Mucosa of descending colon (tissue), 3 donors: Measurements from ENCODE around the gene SPDEF. TPM values are rescaled to one million over a fixed set of nuclear protein-coding genes. Genes with fewer than 3 reads are reported as not detected.

Source experiments
- ATAC-seq: fragments of 200-7000 bp; cut with Tn5 transposase; one replicate; pipeline ENCODE4 v1.9.1; 2020; ENCODE audit warnings: mild to moderate bottlenecking, moderate library complexity
- DNase-seq, 3 donors: peaks; one replicate each; pipeline ENCODE4 v3.0.0-alpha.2; 2020
- H3K36me3 ChIP-seq: fragments of 200-600 bp; one replicate; pipeline ENCODE4 v1.8.0; 2021; ENCODE audit warnings: low read depth, mild to moderate bottlenecking
- H3K4me1 ChIP-seq: fragments of 200-600 bp; one replicate; pipeline ENCODE4 v1.8.0; 2021; ENCODE audit warnings: low read depth, mild to moderate bottlenecking
- H3K4me3 ChIP-seq: fragments of 200-600 bp; one replicate; pipeline ENCODE4 v1.8.0; 2021; ENCODE audit warnings: mild to moderate bottlenecking
- H3K9me3 ChIP-seq: fragments of 200-600 bp; one replicate; pipeline ENCODE4 v1.8.0; 2021; ENCODE audit warnings: mild to moderate bottlenecking
- intact Hi-C, 2 donors: fragments of 100-400 bp; cut with DNase I in 1 of 2; cut with micrococcal nuclease in 1 of 2; formaldehyde crosslinking; loops; one replicate each; pipeline versions ENCODE4 v1.11.0 to v1.11.1; 2022; cut with DNase I, micrococcal nuclease
- total RNA-seq, 3 donors: library from RNA; stranded (reverse); fragmentation: NEBNext Ultra II Directional in 2 of 3; extraction: Animal tissue kit (Norgen Biotek cat#: 25700) in 2 of 3; gene quantifications; one replicate each; pipeline versions ENCODE4 v1.2.1 to v1.2.4, GENCODE V29; 2021 to 2023
- TF ChIP-seq, protein P1 (sequence below): fragments of 200-600 bp; IDR thresholded peaks from one replicate; pipeline ENCODE4 v1.8.0; 2022; ENCODE audit warnings: antibody characterized with exemption, mild to moderate bottlenecking
- donor health status: DM: no; HTN: no; CAD: no; lungs with moderate emphysema.
- donor health status: DM: no; HTN: no; CAD: no.
- donor health status: DM: no; HTN: yes; CAD: no.

SPDEF gene
- total RNA-seq, 3 donors from 2014 or later, result 13.8 to 49.1 (median 38.2) TPM

DNA sequence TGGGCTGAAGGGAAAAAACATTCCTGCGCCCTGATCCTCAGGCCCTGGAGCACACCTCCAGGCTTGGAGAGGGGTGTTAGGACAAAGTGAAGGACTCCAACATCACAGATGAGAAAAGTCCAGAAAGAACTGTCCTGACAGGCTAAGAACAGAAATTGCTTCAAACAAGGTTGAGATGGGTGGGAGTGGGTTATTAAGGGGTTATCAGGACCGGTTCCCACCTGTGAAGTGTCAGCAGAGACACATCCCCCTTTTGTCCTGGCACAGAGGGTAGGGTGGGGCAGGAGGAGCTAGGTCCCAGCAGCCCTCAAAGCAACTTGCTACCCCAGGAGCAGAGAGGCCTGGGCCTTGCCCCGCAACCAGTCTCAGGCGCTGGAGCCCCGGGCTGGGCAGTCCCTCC, 3.5 kb downstream of the SPDEF start:
- TF ChIP-seq, protein P1, sequence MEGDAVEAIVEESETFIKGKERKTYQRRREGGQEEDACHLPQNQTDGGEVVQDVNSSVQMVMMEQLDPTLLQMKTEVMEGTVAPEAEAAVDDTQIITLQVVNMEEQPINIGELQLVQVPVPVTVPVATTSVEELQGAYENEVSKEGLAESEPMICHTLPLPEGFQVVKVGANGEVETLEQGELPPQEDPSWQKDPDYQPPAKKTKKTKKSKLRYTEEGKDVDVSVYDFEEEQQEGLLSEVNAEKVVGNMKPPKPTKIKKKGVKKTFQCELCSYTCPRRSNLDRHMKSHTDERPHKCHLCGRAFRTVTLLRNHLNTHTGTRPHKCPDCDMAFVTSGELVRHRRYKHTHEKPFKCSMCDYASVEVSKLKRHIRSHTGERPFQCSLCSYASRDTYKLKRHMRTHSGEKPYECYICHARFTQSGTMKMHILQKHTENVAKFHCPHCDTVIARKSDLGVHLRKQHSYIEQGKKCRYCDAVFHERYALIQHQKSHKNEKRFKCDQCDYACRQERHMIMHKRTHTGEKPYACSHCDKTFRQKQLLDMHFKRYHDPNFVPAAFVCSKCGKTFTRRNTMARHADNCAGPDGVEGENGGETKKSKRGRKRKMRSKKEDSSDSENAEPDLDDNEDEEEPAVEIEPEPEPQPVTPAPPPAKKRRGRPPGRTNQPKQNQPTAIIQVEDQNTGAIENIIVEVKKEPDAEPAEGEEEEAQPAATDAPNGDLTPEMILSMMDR, result no peak
- no peak for DNase-seq
- intact Hi-C loops, result no loop called here

DNA sequence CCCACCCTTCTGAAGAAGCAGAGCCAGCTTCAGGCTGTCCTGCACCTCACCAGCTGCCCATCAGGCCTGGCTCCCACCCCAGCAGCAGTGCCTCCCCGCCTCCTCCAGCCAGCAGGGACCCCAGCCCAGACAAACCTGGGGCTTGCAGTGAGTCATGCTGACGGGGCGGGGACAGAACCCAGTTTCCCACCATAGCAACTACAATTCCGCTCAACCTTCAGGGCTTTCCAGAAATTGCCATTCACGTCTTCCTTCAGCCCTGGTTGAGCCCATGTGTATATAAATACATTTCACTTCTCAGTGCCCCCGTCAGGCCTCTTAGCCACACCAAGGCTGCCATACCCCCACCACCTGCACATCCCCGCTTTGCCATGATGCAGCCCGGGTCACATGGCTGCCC, 4.4 kb downstream of the SPDEF start:
- intact Hi-C loops, result no loop called here
- Histone ChIP-seq H3K4me3 (no peak overlapping the region), H3K9me3 (no peaks in the 10 kb centered on the region), H3K36me3 (no peaks in the 10 kb centered on the region), H3K4me1 (peaks cover 31% of the 10 kb centered on the region)
- TF ChIP-seq, protein P1, result no peak
- ATAC-seq (no peak), DNase-seq (no peak)

More for the DNA sequence above, 3.5 kb downstream of the SPDEF start:
- no peak for ATAC-seq
- Histone ChIP-seq H3K4me1 (peaks cover 26% of the 10 kb centered on the region), H3K9me3 (no peaks in the 10 kb centered on the region), H3K36me3 (no peaks in the 10 kb centered on the region), H3K4me3 (no peak overlapping the region)

DNA sequence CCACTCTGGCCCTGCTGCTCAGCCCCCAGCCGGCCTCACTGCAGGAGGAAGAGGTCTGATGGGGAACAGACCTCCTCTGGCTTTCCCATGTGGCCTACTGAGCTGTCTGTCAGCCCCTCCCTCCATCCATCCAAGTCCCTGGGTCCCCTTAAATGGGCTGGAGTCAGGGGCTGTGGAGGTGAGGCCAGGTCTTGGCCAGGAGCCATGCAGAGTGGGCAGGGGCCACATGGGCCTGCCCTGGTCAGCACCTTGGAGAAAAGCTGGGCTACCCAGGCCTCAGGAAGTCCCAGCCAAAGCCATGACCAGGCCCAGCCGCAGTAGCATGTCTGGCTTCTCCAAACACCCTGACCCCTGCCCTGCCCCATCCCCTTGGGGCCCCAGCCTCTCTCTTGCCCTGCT, 6.3 kb downstream of the SPDEF start:
- intact Hi-C loops, result no loop called here
- Histone ChIP-seq H3K4me3 (no peak overlapping the region), H3K4me1 (peaks cover 38% of the 10 kb centered on the region), H3K36me3 (no peaks in the 10 kb centered on the region), H3K9me3 (no peaks in the 10 kb centered on the region)
- TF ChIP-seq, protein P1, result no peak
- ATAC-seq (no peak), DNase-seq (no peak)

DNA sequence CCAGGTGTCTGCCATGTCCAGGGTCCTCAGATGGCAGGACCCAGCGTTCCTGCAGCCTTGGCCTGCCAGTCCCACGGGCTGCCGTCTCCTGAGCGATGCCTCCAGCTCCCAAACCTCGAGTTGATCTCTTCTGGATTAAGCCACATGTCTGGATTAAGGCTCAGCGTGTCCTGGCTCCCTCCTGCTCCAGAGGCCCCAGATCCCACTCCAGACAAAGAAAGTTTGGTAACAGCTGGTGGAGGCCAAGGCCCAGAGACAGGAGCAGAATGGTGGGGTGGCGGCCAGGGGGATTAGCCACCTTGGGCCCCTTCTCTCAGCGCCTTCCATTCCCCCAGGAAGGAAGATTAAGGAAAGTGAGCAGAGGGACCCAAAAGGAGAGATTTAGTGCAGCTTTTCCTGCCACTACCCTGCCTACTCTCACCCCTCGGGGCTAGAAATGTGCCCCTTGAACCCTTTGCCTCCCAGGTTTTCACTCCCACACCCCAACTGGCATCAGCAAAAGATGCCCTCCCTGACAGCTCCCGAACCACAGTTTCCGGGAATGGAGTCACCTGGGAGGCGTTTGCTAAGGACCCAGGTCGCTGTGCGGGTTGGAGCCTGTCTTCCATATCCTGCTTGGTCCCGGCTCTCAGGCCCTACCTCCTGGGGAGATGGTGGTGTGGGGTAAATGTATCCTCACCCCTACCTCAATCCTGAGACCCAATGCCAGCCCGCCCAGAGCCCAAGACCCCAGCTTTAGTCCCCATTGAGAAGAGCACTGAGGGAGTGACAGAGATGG, 6.9 kb downstream of the SPDEF start:
- Histone ChIP-seq H3K9me3 (no peaks in the 10 kb centered on the region), H3K4me3 (no peak overlapping the region), H3K4me1 (peaks cover 38% of the 10 kb centered on the region), H3K36me3 (no peaks in the 10 kb centered on the region)
- DNase-seq (no peak), ATAC-seq (no peak)
- intact Hi-C loops, result no loop called here
- TF ChIP-seq, protein P1, result no peak

DNA sequence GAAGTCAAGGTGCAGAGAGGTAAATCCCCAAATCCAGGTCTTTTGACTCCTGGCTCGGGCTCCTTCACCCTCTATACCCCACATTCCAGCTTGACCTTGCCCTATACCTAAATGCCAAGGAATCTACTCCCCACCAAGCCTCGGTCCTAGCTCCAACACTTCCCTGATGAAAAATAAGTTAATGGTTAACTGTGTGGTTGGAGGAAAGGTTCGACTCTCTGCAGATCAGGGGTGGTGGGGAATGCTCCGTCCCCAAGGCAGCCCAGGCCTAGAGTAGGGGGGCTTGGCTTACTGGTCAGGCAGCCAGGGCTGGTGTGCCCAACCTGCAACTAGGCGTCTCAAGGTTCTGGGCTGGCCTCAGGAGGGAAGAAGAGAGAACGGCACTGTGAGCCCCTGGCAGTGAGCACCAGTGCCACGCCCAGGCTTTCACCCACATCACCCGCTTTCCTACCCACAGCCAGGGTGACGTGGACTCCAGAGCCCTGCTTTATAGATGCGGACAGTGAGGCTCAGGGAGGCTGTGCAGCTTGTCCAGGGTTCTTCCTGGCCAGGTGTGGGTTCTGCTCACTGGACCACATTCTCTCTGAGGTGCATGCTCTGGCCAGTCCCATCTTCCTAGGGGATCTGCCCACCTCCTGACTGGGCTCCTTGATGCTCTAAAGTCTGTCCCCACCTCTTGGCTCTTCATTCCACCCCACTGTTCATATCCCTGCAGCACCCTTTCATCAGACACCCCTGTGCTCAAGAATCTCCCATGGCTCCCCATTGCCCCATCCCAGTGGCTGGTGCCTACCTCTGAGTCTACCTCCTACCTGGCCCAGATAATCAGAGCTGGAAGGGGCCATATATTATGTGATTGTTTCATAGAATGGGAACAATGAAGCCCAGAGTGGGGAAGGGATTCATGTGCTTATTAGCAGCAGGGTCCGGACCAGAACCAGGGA, 8.2 kb downstream of the SPDEF start:
- H3K4me3 ChIP-seq, result no peak overlapping the region
- H3K9me3 ChIP-seq, result no peaks in the 10 kb centered on the region
- DNase-seq, result peak in 2 of 3 donors; percentile 65 to 72
- intact Hi-C loops, result no loop called here
- peaks cover 35% of the 10 kb centered on the region for H3K4me1 ChIP-seq
- no peaks in the 10 kb centered on the region for H3K36me3 ChIP-seq
- TF ChIP-seq, protein P1, result no peak
- peak; percentile 50 for ATAC-seq
